ENCODE results near the gene ANO4. TPM values are rescaled to one million over a fixed set of nuclear protein-coding genes. Genes with fewer than 3 reads are reported as not detected.
A peak's percentile ranks its signal among the peaks of the same experiment; 100 is the strongest.
"Not testable (repeated sequence)": the region's sequence is repeated elsewhere in the genome, so short reads cannot be mapped to it uniquely, and the experiment has no call there.

Gene ANO4
- total RNA-seq, 1 experiment from 2014 or later, result 5.7 TPM

- H3K79me2 ChIP-seq (ENCODE audit: insufficient read depth, low read length), result no peaks in the 10 kb centered on the region
- H4K20me1 ChIP-seq (ENCODE audit: control insufficient read depth, insufficient read depth, insufficient read length), result no peaks in the 10 kb centered on the region
- no peak overlapping the region for H3K9ac ChIP-seq (ENCODE audit: extremely low read depth, insufficient read length, low read length)
- no peaks in the 10 kb centered on the region; the same call in 1 of the 2 replicates for H3K27me3 ChIP-seq (ENCODE audit: insufficient read depth, low read length)
- H2BK5ac ChIP-seq (ENCODE audit: insufficient read length, low read length), result no peak overlapping the region
- no peak overlapping the region for H2BK20ac ChIP-seq (ENCODE audit: low read depth, low read length, poor library complexity, severe bottlenecking)
- H3K4me1 ChIP-seq (ENCODE audit: insufficient read depth, low read length), result peaks cover 10% of the 10 kb centered on the region; the same call in 1 of the 2 replicates
- no peak overlapping the region for H3K56ac ChIP-seq (ENCODE audit: insufficient read length, low read depth, low read length)
- H3K79me1 ChIP-seq (ENCODE audit: insufficient read depth, low read depth, low read length, poor library complexity, severe bottlenecking), result no peaks in the 10 kb centered on the region
- no peak overlapping the region for H3K23ac ChIP-seq (ENCODE audit: insufficient read length, low read depth, low read length)
- peak; percentile 70 for TF ChIP-seq CTCF (conservative IDR thresholded peaks at IDR 0.05)
- H3K27ac ChIP-seq (ENCODE audit: insufficient read length, low read depth, low read length), result peak overlapping the region; percentile 16
- H4K5ac ChIP-seq (ENCODE audit: insufficient read length, low read depth, low read length), result no peak overlapping the region
- peak; percentile 77 for DNase-seq
- no peak overlapping the region for H2BK15ac ChIP-seq (ENCODE audit: low read depth, low read length)
- H2AFZ ChIP-seq (ENCODE audit: low read length), result no peak overlapping the region
- no peak overlapping the region for H3K18ac ChIP-seq (ENCODE audit: insufficient read length, low read depth, low read length)
- Mint-ChIP-seq H3K4me3 (peak overlapping the region; percentile 11 to 41; a peak in 2 of 5 replicates), H3K27me3 (ENCODE audit: low read depth) (no peaks in the 10 kb centered on the region), H3K9me3 (peaks cover 0 to 3% of the 10 kb centered on the region in 2 experiments; a peak in 1 of 5 replicates), H3K27ac (peak overlapping the region; percentile 82 to 98 (median 98)), H3K36me3 (ENCODE audit: insufficient read depth in 1 of 3, low read depth in 3 of 3) (peaks cover 0 to 3% (median 0%) of the 10 kb centered on the region in 3 experiments; a peak in 2 of 7 replicates), H3K4me1 (peaks cover 33 to 36% of the 10 kb centered on the region in 2 experiments)
- H3K4ac ChIP-seq (ENCODE audit: low read depth, low read length), result no peak overlapping the region
- no peak overlapping the region for H3K14ac ChIP-seq (ENCODE audit: insufficient read depth, low read length)
- H3K23me2 ChIP-seq (ENCODE audit: insufficient read length, low read depth, low read length, poor library complexity, severe bottlenecking), result no peaks in the 10 kb centered on the region
- no peak overlapping the region for H3K4me2 ChIP-seq (ENCODE audit: insufficient read depth, insufficient read length, low read length)
- no CpG with 5 or more reads among the region's 5 CpGs for WGBS (ENCODE audit: extremely low coverage, insufficient read length, low lambda C conversion rate)
- no peak overlapping the region for H2BK12ac ChIP-seq (ENCODE audit: insufficient read length, low read depth, low read length)
- no peaks in the 10 kb centered on the region for H3K9me3 ChIP-seq (ENCODE audit: control insufficient read depth, low read depth, low read length)
- no peak overlapping the region for H4K8ac ChIP-seq (replicated peaks; ENCODE audit: insufficient read length, low read depth, low read length)
- H4K91ac ChIP-seq (ENCODE audit: insufficient read length, low read depth, low read length), result no peak overlapping the region
- H3T11ph ChIP-seq (ENCODE audit: low read length), result no peak overlapping the region
- H2AK5ac ChIP-seq (ENCODE audit: insufficient read length, low read length), result no peak overlapping the region
- H2BK120ac ChIP-seq (ENCODE audit: low read depth, low read length, poor library complexity, severe bottlenecking), result no peak overlapping the region
Measured at GRCh38 chr12:100987552-100988521, 193.3 kb downstream of the ANO4 start.

- H3K36me3 Mint-ChIP-seq (ENCODE audit: insufficient read depth in 1 of 3, low read depth in 3 of 3); H3K9me3 Mint-ChIP-seq; H3K14ac ChIP-seq (ENCODE audit: insufficient read depth, low read length); H3K27me3 ChIP-seq (ENCODE audit: insufficient read depth, low read length); H3K4me3 Mint-ChIP-seq; H3K9me3 ChIP-seq (ENCODE audit: control insufficient read depth, low read depth, low read length); H3T11ph ChIP-seq (ENCODE audit: low read length); H2BK15ac ChIP-seq (ENCODE audit: low read depth, low read length); H3K56ac ChIP-seq (ENCODE audit: insufficient read length, low read depth, low read length); H4K8ac ChIP-seq (replicated peaks; ENCODE audit: insufficient read length, low read depth, low read length); H2BK5ac ChIP-seq (ENCODE audit: insufficient read length, low read length); H3K4me2 ChIP-seq (ENCODE audit: insufficient read depth, insufficient read length, low read length); H3K79me2 ChIP-seq (ENCODE audit: insufficient read depth, low read length); H3K23ac ChIP-seq (ENCODE audit: insufficient read length, low read depth, low read length); H3K9ac ChIP-seq (ENCODE audit: extremely low read depth, insufficient read length, low read length); H2AFZ ChIP-seq (ENCODE audit: low read length); H3K27me3 Mint-ChIP-seq (ENCODE audit: low read depth); H2BK120ac ChIP-seq (ENCODE audit: low read depth, low read length, poor library complexity, severe bottlenecking); H4K5ac ChIP-seq (ENCODE audit: insufficient read length, low read depth, low read length); H3K4ac ChIP-seq (ENCODE audit: low read depth, low read length); DNase-seq; H4K91ac ChIP-seq (ENCODE audit: insufficient read length, low read depth, low read length); H3K23me2 ChIP-seq (ENCODE audit: insufficient read length, low read depth, low read length, poor library complexity, severe bottlenecking); H3K79me1 ChIP-seq (ENCODE audit: insufficient read depth, low read depth, low read length, poor library complexity, severe bottlenecking); H2BK20ac ChIP-seq (ENCODE audit: low read depth, low read length, poor library complexity, severe bottlenecking); H3K27ac ChIP-seq (ENCODE audit: insufficient read length, low read depth, low read length); H2AK5ac ChIP-seq (ENCODE audit: insufficient read length, low read length); H3K18ac ChIP-seq (ENCODE audit: insufficient read length, low read depth, low read length); H2BK12ac ChIP-seq (ENCODE audit: insufficient read length, low read depth, low read length); H3K27ac Mint-ChIP-seq; H4K20me1 ChIP-seq (ENCODE audit: control insufficient read depth, insufficient read depth, insufficient read length): not testable (repeated sequence)
- H3K4me1 ChIP-seq (ENCODE audit: insufficient read depth, low read length), result peaks cover 10% of the 10 kb centered on the region; the same call in 1 of the 2 replicates
- peaks cover 34 to 41% of the 10 kb centered on the region in 2 experiments for H3K4me1 Mint-ChIP-seq
Measured at GRCh38 chr12:100989509-100989908, 194.9 kb downstream of the ANO4 start.
